GM10847 (cell line): ENCODE results near the gene IGFLR1.

Experiments
- POLR2A ChIP-seq: IDR thresholded peaks from 2 replicates; pipeline ENCODE4 v1.6.1; 2011; ENCODE audit not compliant: insufficient read length; ENCODE audit errors: extremely low read depth

IGFLR1 gene

GRCh38 chr19:35766571-35767104 is 24.4 kb upstream of the IGFLR1 start:
- no peak for TF ChIP-seq POLR2A

GRCh38 chr19:35764432-35765315 is 22.4 kb upstream of the IGFLR1 start:
- TF ChIP-seq POLR2A: no peak

GRCh38 chr19:35760711-35761349 is 18.6 kb upstream of the IGFLR1 start:
- TF ChIP-seq POLR2A: no peak

GRCh38 chr19:35759697-35760096 is 17.4 kb upstream of the IGFLR1 start:
- TF ChIP-seq POLR2A: no peak

- peak; percentile 51 for TF ChIP-seq POLR2A
Measured at GRCh38 chr19:35757749-35758608, 15.7 kb upstream of the IGFLR1 start, which contains the start of gene PROSER3. Gene PROSER3 (plus strand): TSS chr19:35758176. CDS start chr19:35758216, 40 bp downstream.

- no peak for TF ChIP-seq POLR2A
Measured at GRCh38 chr19:35757231-35757748, 15.0 kb upstream of the IGFLR1 start.

GRCh38 chr19:35756377-35757230 is 14.4 kb upstream of the IGFLR1 start, which contains the start of gene HSPB6:
Gene HSPB6 (minus strand): TSS chr19:35757029. CDS start chr19:35757008, 21 bp downstream.
- no peak for TF ChIP-seq POLR2A

GRCh38 chr19:35755550-35756376 is 13.5 kb upstream of the IGFLR1 start:
- TF ChIP-seq POLR2A: no peak

- no peak for TF ChIP-seq POLR2A
Measured at GRCh38 chr19:35755131-35755549, 12.9 kb upstream of the IGFLR1 start.

GRCh38 chr19:35754370-35755130 is 12.3 kb upstream of the IGFLR1 start:
- TF ChIP-seq POLR2A: no peak

GRCh38 chr19:35753634-35754369 is 11.6 kb upstream of the IGFLR1 start:
- TF ChIP-seq POLR2A: no peak
